Endothelial cell of umbilical vein (primary cell): Measurements from ENCODE around the gene TM2D1. TPM values are rescaled to one million over a fixed set of nuclear protein-coding genes. Genes with fewer than 3 reads are reported as not detected.

Source experiments
- BruUV-seq: library from RNA; stranded (reverse); fragments of 400-500 nt; replicated peaks from 2 replicates; lab custom pipeline; 2021; lab: Mats Ljungman, UMichigan
- CTCF ChIA-PET: fragments of 300-600, 350-600 bp; sonication (Branson Sonifier 250); formaldehyde crosslinking; loops from one replicate; lab custom pipeline; 2021; ENCODE audit warnings: antibody characterized with exemption, inconsistent platforms; lab: Charles Lee
- POLR2A ChIA-PET: fragments of 300-600, 350-600 bp; sonication (Branson Sonifier 250); formaldehyde crosslinking; loops from one replicate; lab custom pipeline; 2021; ENCODE audit warnings: antibody characterized with exemption, inconsistent platforms; lab: Charles Lee
- DNase-seq: peaks from one replicate; pipeline ENCODE4 v3.0.0-alpha.2; 2011; ENCODE audit warnings: low read depth, low spot score
- FAIRE-seq: peaks from 2 replicates; lab custom pipeline; 2011; peaks lifted over from hg19 to GRCh38; lab: Jason Lieb, UNC
- H2AFZ ChIP-seq: 2 replicates; pipeline ENCODE4 v1.6.0; 2012; ENCODE audit warnings: low read depth, low read length, control low read depth, inconsistent platforms
- H3K27ac ChIP-seq: 2 replicates; pipeline ENCODE4 v1.5.1; 2011; ENCODE audit warnings: low read depth, mild to moderate bottlenecking, control low read depth, low read length, moderate library complexity; ENCODE audit not compliant: insufficient read depth
- H3K27me3 ChIP-seq, 2 experiments: 2 replicates each; pipeline versions ENCODE4 v1.6.0 to v1.6.1; 2011; ENCODE audit warnings: low read length in 2 of 2, mixed read lengths in 1 of 2; ENCODE audit not compliant: control insufficient read depth in 2 of 2, insufficient read depth in 2 of 2
- H3K36me3 ChIP-seq, 2 experiments: 2 replicates in 1 of 2; 3 replicates in 1 of 2; pipeline ENCODE4 v1.5.1; 2011; ENCODE audit warnings: low read length in 2 of 2, mild to moderate bottlenecking in 1 of 2, moderate library complexity in 1 of 2; ENCODE audit not compliant: control insufficient read depth in 2 of 2, insufficient read depth in 2 of 2; ENCODE audit errors: extremely low read depth in 1 of 2
- H3K4me1 ChIP-seq: 3 replicates; pipeline ENCODE4 v1.5.1; 2011; ENCODE audit warnings: mild to moderate bottlenecking, low read length; ENCODE audit not compliant: control insufficient read depth, insufficient read depth; ENCODE audit errors: extremely low read depth
- H3K4me2 ChIP-seq: 2 replicates; pipeline ENCODE4 v1.6.1; 2011; ENCODE audit warnings: low read length, control low read depth, mixed read lengths; ENCODE audit not compliant: insufficient read depth
- H3K4me3 ChIP-seq, 3 experiments: fragments of 200-600 bp in 1 of 3; sonication (generic), shearing (Covaris generic) in 1 of 3; replicated peaks in 1 of 3; 2 replicates each; pipeline ENCODE4 v1.5.1; 2011 to 2016; ENCODE audit warnings: control low read depth in 3 of 3, low read length in 3 of 3, mild to moderate bottlenecking in 2 of 3, inconsistent platforms in 1 of 3, low read depth in 1 of 3, moderate library complexity in 1 of 3; ENCODE audit not compliant: insufficient read depth in 1 of 3
- H3K79me2 ChIP-seq: 2 replicates; pipeline ENCODE4 v1.6.0; 2012; ENCODE audit warnings: low read length, inconsistent platforms; ENCODE audit not compliant: control insufficient read depth, insufficient read depth
- H3K9ac ChIP-seq: replicated peaks from 2 replicates; pipeline ENCODE3; 2011; ENCODE audit warnings: low read length, control low read depth; ENCODE audit not compliant: insufficient read depth; ENCODE audit errors: extremely low read depth
- H3K9me1 ChIP-seq: replicated peaks from 3 replicates; pipeline ENCODE4 v1.6.0; 2011; ENCODE audit warnings: mild to moderate bottlenecking, low read length; ENCODE audit not compliant: control insufficient read depth, insufficient read depth; ENCODE audit errors: extremely low read depth
- H3K9me3 ChIP-seq: replicated peaks from 2 replicates; pipeline ENCODE4 v1.5.1; 2012; ENCODE audit warnings: low read length, inconsistent platforms; ENCODE audit not compliant: control insufficient read depth, insufficient read depth
- H4K20me1 ChIP-seq: replicated peaks from 2 replicates; pipeline ENCODE3; 2011; ENCODE audit warnings: mild to moderate bottlenecking, low read length; ENCODE audit not compliant: control insufficient read depth, insufficient read depth; ENCODE audit errors: extremely low read depth
- EZH2 ChIP-seq: IDR thresholded peaks from 2 replicates; pipeline ENCODE4 v1.6.1; 2012; ENCODE audit warnings: borderline replicate concordance, low read depth, mild to moderate bottlenecking, moderate library complexity, low read length, inconsistent platforms; ENCODE audit not compliant: severe bottlenecking
- FOS ChIP-seq: IDR thresholded peaks from 2 replicates; pipeline ENCODE4 v1.6.1; 2011; ENCODE audit warnings: mild to moderate bottlenecking, low read length, moderate library complexity, borderline replicate concordance; ENCODE audit not compliant: insufficient read depth
- GATA2 ChIP-seq: IDR thresholded peaks from 2 replicates; pipeline ENCODE4 v1.7.0; 2011; ENCODE audit warnings: low read depth, mild to moderate bottlenecking, moderate library complexity, mixed read lengths, low read length; ENCODE audit not compliant: insufficient read length, insufficient read depth
- JUN ChIP-seq: IDR thresholded peaks from 2 replicates; pipeline ENCODE4 v1.6.1; 2011; ENCODE audit warnings: borderline replicate concordance, low read depth; ENCODE audit not compliant: insufficient read length, insufficient read depth
- MAX ChIP-seq: IDR thresholded peaks from 2 replicates; pipeline ENCODE4 v1.6.1; 2011; ENCODE audit not compliant: insufficient read depth, insufficient read length
- MYC ChIP-seq: IDR thresholded peaks from one replicate; pipeline ENCODE4 v1.6.1; 2011; ENCODE audit warnings: mild to moderate bottlenecking, low read depth, low read length
- POLR2A ChIP-seq: IDR thresholded peaks from 2 replicates; pipeline ENCODE4 v1.6.1; 2012; ENCODE audit warnings: low read depth, mild to moderate bottlenecking, control low read depth, low read length
- POLR2AphosphoS5 ChIP-seq: IDR thresholded peaks from 2 replicates; pipeline ENCODE4 v1.6.1; 2012; ENCODE audit warnings: low read depth, mild to moderate bottlenecking, control low read depth, low read length, moderate library complexity; ENCODE audit not compliant: insufficient read depth
- dilution Hi-C: fragments of 300-500 bp; cut with MboI; formaldehyde crosslinking; loops from one replicate; pipeline ENCODE4 v1.15.0; 2019; ENCODE audit warnings: low sequenced_read_pairs; ENCODE audit not compliant: extremely low pct_ligation_motif_present
- intact Hi-C: fragments of 100-400 bp; cut with micrococcal nuclease; formaldehyde crosslinking; loops from one replicate; pipeline ENCODE4 v1.10.0; 2022
- polyA plus RNA-seq, 4 experiments: library from polyadenylated mRNA; depleted of rRNA in 3 of 4; stranded (reverse) in 3 of 4; unstranded in 1 of 4; fragments of >200 nt; gene quantifications; 2 replicates each; pipeline versions ENCODE4 v1.2.1 to v1.2.3, GENCODE V29; 2011 to 2012; ENCODE audit warnings: missing spikeins in 1 of 4
- total RNA-seq: library from RNA; stranded (reverse); gene quantifications from 2 replicates; pipeline ENCODE4 v1.2.3, GENCODE V29; 2021
- TF ChIP-seq, protein P1 (sequence below), 2 donors: IDR thresholded peaks; 1 replicate in 1 of 2; 2 replicates in 1 of 2; pipeline ENCODE4 v1.5.1; 2011; ENCODE audit warnings: low read length in 2 of 2, mild to moderate bottlenecking in 2 of 2, moderate library complexity in 2 of 2, control low read depth in 1 of 2, inconsistent platforms in 1 of 2, low read depth in 1 of 2; ENCODE audit not compliant: insufficient read depth in 1 of 2; ENCODE audit errors: extremely low read depth in 1 of 2

TM2D1 gene
- total and polyA plus RNA-seq, 2 donors (not counting 3 experiments of a cell fraction or from before 2014, with no cell fraction given), result 37.5 to 50.0 TPM

- intact Hi-C loops (loop anchor here (2.0 to 10.0 kb wide), 2 partner anchors 31 to 1483 kb away; no protein-coding TSS in a partner anchor), dilution Hi-C loops (no loop called here)
- H3K36me3 ChIP-seq, result no peaks in the 10 kb centered on the region
- no peak overlapping the region for H3K4me3 ChIP-seq
- H3K9me3 ChIP-seq, result no peaks in the 10 kb centered on the region
- H3K79me2 ChIP-seq, result no peaks in the 10 kb centered on the region
- no peaks in the 10 kb centered on the region for H3K9me1 ChIP-seq
- H3K27ac ChIP-seq, result no peak overlapping the region
- BruUV-seq, result no TSS peak
- H4K20me1 ChIP-seq, result no peaks in the 10 kb centered on the region
- TF ChIP-seq POLR2A (no peak), EZH2 (no peak), JUN (no peak), POLR2AphosphoS5 (no peak), MAX (no peak), MYC (no peak), FOS (no peak), GATA2 (no peak)
- TF ChIP-seq, protein P1, sequence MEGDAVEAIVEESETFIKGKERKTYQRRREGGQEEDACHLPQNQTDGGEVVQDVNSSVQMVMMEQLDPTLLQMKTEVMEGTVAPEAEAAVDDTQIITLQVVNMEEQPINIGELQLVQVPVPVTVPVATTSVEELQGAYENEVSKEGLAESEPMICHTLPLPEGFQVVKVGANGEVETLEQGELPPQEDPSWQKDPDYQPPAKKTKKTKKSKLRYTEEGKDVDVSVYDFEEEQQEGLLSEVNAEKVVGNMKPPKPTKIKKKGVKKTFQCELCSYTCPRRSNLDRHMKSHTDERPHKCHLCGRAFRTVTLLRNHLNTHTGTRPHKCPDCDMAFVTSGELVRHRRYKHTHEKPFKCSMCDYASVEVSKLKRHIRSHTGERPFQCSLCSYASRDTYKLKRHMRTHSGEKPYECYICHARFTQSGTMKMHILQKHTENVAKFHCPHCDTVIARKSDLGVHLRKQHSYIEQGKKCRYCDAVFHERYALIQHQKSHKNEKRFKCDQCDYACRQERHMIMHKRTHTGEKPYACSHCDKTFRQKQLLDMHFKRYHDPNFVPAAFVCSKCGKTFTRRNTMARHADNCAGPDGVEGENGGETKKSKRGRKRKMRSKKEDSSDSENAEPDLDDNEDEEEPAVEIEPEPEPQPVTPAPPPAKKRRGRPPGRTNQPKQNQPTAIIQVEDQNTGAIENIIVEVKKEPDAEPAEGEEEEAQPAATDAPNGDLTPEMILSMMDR (IDR thresholded peaks at IDR 0.05; ENCODE audit: extremely low read depth in 1 of 2, insufficient read depth in 1 of 2, low read depth in 1 of 2, low read length in 2 of 2), result no peak
- peaks cover 16% of the 10 kb centered on the region for H3K4me1 ChIP-seq
- no peaks in the 10 kb centered on the region for H3K27me3 ChIP-seq
- H3K4me2 ChIP-seq, result no peak overlapping the region
- CTCF ChIA-PET, result interaction anchor here (1.0 kb wide), 1 partner anchor 41 kb away, joined by 4 read pairs; no protein-coding TSS in a partner anchor
- POLR2A ChIA-PET, result no interaction called here
- no peak overlapping the region for H2AFZ ChIP-seq
- no peak overlapping the region for H3K9ac ChIP-seq
- FAIRE-seq (no peak), DNase-seq (no peak)
Measured at GRCh38 chr1:61637470-61637869, 87.5 kb downstream of the TM2D1 start.
